CD4-positive, alpha-beta T cell treated with Interleukin-6 at 100 ng/mL for 8 hours (primary cell): ENCODE results near the gene BRAT1.
"Not testable (repeated sequence)": the region's sequence is repeated elsewhere in the genome, so short reads cannot be mapped to it uniquely, and the experiment has no call there.

ENCODE experiments used
- DNase-seq: peaks from one replicate; pipeline ENCODE4 v3.0.0-alpha.2; 2020; ENCODE audit warnings: mixed read lengths, low spot score

Gene BRAT1

DNA sequence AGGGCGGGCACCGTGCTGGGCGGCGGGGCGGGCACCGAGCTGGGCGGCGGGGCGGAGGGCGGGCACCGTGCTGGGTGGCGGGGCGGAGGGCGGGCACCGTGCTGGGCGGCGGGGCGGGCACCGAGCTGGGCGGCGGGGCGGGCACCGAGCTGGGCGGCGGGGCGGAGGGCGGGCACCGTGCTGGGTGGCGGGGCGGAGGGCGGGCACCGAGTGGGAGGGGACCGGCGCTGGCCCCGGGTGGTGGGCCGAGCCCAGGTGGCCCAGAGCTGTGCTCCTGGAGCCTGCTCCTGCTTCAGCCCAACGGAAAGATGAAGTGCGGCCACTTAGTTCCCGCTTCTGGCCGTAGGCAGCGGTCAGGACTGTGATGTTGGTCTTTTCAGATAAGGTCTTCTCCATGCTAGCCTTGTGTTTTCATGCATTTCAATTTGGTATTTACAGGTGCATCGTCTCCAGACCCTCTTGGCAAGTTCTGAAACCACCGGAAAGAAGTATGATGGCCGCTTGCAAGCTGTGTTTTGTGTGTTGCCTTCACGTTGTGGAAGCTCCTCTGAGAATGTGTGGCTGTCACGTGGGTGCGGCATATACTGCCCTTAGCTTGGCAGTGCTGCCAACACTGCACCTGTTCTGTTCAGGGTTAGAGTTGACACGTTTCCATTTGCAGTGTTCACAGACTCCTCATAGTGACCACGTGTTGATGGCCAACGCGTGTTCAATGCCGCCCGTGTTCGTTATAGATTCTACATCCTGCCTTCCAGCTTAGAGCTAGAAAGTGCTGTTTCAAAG, 28.7 kb upstream of the BRAT1 start:
- DNase-seq = no peak

DNA sequence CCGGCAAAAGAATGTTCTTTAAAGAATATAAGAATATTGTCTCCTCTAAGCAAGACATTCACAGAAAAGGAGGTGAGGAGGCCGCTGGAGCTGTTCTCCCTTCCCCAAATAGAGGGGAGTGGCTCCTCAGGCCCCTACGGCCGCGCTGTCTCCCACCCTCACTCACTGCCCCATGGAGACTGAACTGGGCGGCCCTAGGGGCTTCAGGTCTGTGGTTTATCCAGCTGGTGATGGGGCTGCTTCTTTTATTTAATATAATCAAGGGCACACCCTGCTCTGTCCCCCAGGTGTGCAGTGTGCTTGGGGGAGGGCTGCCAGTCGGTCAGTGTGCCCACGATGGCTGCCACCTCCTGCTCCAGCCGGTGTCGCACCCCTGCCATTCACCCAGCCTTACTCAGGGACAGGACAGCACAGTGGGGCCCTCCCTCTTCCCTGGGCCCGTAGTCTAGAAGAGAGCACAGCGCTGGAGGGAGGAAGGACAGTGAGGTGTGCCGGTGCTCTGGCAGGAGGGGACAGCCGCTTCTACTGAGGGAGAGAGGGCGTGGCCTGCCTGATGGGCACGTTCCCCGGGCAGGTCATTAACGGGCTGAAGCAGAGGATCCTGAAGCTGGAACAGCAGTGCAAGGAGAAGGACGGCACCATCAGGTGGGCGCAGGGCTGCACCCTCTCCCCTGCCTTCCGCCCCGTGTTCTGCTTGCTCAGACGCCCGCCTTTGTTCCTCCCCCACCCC, 26.8 kb upstream of the BRAT1 start:
- DNase-seq = no peak

DNA sequence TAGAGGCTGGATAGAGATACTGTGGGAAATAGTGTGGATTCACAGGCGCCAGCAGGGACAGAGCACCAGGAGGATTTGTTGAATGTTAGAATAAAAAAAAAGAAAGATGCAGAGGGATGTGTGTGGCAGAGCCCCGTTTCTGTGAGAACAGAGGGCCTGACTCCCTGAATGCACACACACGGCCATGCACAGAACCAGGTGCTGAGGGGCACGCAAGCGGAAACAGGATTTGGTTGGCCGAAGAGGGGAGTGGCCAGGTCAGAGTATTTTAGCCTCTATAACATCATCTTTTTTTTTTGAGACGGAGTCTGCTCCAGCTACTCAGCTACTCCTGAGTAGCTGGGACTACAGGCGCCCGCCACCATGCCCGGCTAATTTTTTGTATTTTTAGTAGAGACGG, 25.3 kb upstream of the BRAT1 start:
- DNase-seq = no peak

DNA sequence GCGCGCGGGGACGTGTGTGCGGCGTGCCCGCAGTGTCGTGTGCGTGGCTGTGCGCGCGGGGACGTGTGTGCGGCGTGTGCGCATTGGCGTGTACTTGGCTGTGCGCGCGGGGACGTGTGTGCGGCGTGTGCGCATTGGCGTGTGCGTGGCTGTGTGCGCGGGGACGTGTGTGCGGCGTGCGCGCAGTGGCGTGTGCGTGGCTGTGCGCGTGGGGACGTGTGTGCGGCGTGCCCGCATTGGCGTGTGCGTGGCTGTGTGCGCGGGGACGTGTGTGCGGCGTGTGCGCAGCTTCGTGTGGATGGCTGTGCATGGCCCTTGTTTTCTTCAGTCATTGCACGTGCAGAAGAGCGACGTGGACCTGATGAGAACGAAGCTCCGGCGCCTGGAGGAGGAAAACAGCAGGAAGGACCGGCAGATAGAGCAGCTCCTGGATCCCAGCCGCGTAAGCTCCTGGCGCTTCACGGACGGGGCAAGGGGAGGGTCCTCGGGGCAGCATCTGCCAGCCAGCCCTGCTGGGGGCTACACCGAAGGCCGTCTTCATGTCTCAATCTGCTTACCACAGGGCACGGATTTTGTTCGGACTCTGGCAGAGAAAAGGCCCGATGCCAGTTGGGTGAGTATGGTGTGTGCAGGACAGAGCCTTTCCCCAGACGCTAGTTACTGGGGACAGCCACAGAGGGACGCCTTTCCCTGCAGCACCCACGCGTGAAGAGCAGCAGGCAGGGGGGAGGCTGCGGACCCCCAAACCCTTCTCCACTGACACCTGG, 22.8 kb upstream of the BRAT1 start:
- no peak for DNase-seq

DNA sequence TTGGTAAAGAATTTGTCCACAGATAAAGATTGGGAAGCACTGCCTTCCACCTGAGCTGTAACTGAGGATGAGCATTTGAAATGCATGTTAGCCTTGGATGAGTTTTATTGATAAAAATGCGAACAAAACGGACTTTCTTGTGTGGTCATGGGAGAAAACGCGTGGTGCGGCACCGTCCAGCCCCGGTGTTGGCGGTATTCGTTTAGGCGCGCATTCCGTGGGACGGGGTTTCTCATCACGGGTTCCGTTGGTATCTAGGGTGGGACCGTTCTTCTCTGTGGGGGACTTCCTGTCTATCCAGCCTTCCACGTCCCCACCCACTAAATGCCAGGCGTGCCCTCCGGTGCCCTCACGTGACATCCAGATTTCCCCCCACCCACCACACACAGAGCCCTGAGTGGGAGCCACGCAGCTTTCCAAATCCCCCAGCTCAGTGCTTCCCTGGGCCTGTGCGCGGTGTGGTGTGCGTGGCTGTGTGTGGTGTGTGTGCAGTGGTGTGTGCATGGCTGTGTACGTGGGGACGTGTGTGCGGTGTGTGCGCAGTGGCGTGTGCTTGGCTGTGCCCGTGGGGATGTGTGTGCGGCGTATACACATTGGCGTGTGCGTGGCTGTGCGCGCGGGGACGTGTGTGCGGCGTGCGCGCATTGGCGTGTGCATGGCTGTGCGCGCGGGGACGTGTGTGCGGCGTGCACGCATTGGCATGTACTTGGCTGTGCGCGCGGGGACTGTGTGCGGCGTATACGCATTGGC, 21.6 kb upstream of the BRAT1 start:
- no peak for DNase-seq

DNA sequence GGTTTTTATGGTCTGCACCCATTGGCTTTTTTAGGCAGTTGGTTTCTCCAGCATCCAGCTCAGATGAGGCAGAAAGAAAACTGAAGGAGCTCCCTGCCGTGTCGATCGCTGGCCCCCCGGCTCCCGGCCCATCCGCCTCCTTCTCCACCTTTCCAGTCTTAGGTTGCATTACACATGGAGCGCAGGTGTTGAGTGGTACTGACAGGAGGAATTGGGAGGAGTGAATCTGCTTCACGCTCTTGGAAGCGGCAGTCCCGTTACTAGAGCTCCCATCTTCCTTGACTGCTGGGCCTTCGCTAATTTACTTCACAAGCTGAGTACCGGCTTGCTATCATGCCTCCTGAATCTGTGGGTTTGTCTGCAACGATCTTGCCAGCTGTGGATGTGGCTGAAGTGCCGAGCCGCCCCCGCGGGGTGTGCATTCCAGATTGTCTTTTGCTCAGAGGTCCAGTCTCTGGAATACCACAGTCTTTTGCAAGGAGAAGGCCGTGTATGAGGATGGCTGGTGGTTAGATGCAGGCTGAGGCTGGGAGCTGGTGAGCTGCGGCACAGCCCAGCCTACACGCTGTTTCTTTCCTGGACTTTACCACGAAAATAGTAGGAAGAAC, 20.5 kb upstream of the BRAT1 start:
- DNase-seq = no peak

DNA sequence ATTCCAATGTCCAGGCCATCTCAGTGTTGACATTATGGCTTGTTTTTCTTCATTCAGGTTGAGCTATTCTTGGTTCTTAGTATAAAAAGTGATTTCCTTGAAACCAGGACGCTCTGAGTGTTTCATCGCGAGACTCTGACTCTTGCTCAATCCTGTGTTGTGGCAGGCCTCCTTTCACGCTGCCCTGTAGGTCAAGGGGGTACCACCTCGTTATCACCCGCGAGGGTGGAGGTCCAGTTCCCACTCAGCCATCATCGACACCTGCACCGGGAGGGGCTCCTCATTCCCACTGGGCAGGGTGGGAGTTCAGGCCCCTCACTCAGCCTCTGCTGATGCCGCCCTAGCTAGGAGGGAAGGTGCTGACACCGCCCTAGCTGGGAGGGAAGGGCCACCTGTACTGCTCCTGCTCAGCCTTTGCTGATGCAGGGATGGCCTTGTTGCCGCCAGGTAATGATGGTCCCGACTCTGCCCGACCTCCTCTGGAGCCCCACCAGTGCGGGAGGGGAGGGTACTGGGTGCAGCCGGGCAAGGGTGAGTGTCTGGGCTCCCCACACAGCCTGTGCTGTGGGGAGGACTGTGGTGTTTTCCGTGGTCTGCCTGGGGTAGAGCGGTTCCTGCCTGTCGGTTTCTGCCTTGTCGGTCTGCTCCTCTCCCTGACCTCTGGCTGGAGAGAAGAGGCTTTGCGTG, 19.9 kb upstream of the BRAT1 start:
- no peak for DNase-seq

DNA sequence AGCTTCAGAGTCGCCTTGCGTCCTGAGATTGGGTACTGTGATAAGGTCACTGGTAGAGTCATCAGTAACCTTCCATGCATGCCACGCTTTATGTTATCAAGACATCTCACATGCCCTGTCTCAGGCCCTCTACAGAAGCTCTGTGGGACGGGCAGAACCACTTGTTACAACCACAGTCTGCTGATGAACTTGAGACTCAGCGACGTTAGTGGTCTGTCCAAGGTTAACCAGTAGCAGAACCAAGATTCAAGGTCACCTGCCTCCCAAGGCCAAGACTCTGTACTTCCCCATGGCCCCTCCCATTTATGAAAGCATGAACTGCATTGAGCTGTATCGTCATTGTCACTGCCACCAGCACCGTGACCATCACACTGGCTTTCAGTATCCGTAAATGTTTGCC, 18.4 kb upstream of the BRAT1 start:
- DNase-seq = no peak

DNA sequence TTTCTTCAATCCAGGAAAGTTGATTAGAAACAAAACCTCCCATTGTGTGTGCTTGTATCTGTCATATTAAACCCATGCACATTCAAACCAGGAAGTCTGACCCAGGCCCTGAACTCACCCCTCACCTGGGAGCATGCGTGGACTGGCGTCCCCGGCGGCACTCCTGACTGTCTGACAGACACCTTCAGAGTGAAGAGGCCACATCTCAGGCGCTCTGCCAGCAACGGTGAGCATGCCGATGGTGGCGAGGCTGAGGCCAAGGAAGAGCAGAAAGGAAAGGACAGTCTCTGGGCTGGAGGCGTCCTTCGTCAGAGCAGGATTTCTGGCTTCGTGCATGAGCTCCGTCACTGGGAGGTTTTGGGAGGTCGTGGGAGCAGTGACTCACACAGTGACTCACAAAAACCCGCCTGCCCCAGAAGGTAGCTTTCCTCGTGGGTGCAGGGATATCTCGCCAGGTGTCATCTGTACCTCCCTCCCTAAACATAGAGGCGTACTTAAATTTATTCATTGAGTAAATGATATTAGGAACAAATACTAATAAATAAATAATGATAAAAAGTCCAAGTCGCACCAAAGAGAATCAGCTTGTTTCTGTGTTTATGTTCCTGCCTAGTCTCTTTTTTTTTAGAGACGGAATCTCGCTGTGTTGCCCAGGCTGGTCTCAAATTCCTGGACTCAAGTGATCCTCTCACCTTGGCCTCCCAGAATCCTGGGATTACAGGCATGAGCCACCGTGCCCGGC, 16.9 kb upstream of the BRAT1 start:
- no peak for DNase-seq

DNA sequence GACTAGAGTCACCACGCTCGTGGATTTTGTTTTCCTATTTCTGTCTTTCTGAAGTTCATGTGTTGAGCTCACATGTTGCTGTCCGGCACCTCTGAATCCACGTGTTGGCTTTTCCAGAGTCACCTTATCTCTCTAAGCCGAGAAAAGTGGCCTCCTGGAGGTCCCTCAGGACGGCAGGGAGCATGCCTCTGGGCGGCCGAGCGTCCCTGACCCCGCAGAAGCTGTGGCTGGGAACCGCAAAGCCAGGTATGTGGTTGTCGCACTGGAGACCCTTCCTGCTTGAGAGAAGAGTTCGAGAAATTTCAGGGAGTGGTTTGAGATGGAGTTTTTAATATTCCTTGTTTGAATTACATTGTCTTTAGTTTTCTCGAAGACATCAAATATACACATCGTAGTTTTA, 16.1 kb upstream of the BRAT1 start:
- DNase-seq = no peak

DNA sequence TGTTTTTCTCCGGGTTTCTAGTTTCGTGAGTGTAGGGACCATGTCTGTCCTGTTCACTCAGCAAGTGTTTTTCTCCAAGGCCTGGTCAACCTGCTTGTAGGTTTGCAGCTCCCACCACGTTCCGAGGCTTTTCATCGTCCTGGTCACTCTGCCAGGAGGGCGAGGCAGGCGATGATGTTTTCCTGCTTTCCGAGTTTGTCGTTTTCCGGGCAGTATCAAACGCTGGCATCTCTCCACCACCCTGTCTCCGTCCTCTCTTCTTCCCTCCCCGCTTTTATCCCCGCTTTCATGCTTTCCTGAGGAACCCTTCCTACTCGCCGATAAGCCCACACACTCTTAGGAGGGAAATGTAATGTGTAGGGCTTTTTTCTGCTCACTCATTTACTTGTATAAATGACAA, 14.7 kb upstream of the BRAT1 start:
- DNase-seq = no peak

DNA sequence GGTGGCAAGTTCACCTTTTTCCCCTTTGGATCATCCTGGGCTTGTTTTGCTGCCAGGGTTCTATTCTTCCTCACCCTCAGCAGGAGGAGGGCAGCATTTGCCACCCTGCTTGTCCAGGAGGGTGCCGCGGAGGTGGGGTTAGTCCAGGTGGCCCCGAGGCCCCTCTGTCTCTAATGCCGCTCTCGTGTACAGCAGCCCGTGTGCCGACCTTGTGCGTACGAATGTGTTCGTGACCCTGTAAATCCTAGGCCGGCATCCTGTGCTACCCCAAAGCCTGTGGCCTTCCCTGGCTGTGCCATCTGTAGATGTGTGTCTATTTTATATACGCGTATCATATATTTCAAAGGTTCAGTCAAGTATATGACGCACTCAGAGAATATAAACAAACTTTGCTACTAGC, 14.1 kb upstream of the BRAT1 start:
- no peak for DNase-seq

DNA sequence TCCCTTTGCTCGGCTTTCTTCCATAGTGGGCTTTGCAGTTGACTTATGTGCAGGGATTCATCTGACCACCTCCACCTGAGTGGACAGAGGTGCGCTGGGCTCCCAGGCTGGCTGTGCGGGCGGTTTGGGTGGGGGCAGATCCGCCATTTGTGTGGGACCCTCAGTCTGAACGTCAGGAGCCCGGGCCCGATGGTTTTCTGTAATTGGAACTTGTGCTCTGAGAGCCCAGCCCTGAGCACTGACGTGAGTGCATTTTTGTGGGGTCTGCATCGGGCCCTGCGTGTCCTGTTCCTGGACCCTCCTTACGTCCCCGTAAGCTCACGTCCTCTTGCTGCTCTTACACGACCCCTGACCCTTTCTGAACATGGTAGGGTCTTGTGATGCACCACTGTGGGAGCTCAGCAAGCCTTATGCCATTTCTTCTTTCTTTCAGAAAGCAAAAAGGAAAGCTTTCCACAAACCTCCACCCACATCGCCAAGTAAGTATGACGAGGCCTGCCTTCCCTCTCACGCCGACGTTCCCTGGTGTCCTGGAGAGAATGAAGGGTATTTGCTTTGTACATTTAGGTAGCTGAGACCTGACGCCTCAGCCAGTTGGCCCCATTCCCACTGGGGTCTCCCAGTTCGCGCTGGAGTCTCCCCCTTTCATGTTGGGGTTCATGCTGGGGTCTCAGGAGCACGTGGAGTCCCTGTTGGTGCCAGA, 13.3 kb upstream of the BRAT1 start:
- DNase-seq = no peak

DNA sequence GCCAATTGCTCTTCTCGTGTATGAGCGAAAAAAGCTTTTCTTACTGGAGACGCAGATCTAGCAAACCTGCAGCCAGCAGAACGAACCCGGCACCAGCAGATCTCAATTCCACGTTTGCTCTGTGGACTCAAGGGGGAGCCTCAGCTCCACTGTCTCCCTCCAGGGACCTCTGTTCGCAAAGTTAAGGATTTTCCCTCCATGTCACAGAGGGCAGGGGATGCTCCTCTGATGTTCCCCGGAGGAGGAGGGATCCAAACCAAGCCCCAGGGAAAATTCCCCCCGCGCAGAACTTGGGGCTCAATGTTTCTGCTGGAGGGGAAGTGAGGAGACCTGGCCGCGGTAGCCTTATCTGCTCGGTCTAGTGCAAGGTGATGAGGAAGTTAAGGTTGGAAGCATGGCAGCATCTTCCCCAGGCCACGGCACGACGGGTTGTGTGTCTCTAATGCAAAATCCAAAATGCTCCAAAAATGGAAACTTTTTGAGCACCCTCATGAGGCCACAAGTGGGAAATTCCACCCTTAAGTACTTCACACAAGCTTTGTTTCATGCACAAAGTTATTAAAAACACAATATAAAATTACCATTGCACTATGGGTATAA, 12.5 kb upstream of the BRAT1 start:
- DNase-seq = no peak

DNA sequence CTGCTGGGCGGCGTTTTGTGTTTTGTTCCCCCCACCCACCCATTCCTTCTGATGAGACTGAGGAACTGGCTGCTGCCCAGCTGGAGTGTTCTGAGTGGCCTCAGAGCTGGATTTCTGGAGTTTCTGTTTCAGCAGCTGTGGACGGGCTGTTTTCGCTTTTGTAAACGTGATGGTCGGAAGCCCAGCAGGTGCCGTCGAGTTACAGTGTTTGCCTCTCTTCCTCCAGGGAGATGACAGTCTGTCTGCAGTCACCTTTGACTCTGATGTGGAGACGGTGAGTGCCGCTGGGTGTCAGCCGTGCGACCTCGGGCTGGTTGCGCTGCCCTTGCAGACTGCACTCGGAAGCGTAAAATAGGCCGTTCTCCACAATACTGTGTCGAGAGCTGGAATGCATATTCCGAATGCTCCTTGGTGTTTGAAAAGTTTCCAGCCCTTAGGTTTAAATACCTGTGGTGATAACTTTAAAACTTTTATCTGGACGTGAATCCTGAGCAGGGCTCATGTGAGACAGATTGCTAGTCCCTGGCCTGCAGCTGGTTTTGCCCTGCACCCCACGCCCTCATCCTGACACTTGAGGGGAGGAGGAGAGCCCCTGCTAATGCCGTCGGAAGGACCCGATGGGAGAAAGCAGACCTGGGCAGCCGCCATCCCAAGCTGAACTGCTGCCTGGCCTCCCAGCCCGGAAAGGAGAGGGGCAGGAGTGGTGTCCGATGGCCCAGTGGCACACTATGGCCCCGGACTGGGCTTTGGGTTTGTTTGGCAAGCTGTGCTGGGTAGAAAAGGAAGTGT, 11.8 kb upstream of the BRAT1 start:
- peak; percentile 26 for DNase-seq

DNA sequence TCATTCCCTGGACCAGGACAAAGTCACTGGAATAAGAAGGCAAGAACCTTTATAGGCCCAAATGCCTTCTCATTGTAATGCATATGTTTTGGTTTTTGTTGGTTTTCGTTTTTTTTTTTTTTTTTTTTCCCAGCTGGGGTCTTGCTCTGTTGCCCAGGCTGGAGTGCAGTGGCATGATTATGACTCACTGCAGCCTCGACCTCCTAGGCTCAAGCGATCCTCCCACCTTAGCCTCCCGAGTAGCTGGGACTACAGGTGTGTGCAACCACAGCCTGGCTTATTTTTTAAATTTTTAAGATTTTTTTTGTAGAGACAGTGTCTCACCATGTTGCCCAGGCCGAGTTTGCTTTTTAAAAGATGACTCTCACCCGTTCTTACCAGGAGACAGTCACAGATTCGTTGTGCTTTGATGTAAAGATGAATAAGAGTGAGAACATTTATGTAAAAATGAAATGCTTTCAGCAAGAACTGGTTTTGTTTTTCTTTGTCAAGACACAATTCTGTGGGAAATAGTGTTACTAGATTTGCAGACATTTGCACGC, 11.1 kb upstream of the BRAT1 start:
- DNase-seq = no peak

DNA sequence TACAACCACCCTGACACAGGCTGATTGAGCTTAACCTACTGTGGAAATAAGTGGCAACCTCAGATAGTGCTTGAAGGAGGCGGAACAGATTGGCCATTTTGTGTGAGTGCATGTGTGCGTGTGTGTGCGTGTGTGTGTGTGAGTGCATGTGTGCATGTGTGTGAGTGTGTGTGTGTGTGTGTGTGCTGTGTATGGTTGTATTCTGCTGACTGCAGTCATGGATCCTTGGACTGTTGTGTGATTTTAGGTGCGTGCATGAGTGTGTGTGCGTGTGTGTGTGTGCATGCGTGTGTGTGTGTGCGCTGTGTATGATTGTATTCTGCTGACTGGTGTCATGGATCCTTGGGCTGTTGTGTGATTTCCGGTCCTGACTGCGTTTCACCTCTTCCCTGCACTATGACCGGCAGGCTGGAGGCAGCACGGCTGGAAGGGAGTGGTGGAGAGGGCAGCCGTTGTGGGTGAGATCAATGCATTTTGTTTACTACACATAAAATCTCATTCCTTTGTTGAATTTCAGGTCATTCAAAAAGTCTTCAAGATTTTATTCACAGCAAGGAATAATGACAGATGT, 9.7 kb upstream of the BRAT1 start:
- DNase-seq = no peak

DNA sequence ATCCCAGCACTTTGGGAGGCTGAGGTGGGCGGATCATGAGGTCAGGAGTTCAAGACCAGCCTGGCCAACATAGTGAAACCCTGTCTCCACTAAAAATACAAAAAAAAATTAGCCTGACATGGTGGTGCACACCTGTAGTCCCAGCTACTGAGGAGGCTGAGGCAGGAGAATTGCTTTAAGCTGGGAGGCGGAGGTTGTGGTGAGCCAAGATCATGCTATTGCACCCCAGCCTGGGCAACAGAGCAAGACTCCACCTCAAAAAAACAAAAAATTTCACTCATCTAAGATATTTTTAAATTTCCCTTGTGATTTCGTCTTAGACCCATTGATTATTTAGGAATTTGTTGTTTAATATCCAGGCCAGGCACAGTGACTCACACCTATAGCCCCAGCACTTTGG, 8.6 kb upstream of the BRAT1 start:
- DNase-seq = not testable (repeated sequence)
